Breast epithelium (tissue), 3 donors: Measurements from ENCODE around the gene CLPX.

ENCODE experiments used
- CTCF ChIP-seq, 3 donors: fragments of 450-650 bp; IDR thresholded peaks; one replicate each; pipeline ENCODE4 v1.5.1; 2016 to 2017; ENCODE audit warnings: antibody characterized with exemption in 3 of 3, mild to moderate bottlenecking in 3 of 3, moderate library complexity in 3 of 3
- POLR2A ChIP-seq: fragments of 450-650 bp; IDR thresholded peaks from one replicate; pipeline ENCODE4 v1.6.1; 2016; ENCODE audit warnings: antibody characterized with exemption, mild to moderate bottlenecking, moderate library complexity

GRCh38 chr15:65219137-65219536 is 34.0 kb upstream of the CLPX start:
- TF ChIP-seq CTCF (IDR thresholded peaks at IDR 0.05) (no peak), POLR2A (no peak)
